Measurements from ENCODE around the gene DNAJB11. TPM values are rescaled to one million over a fixed set of nuclear protein-coding genes. Genes with fewer than 3 reads are reported as not detected.

The DNAJB11 gene
- total RNA-seq, 1 experiment from 2014 or later: 54.3 TPM

DNA sequence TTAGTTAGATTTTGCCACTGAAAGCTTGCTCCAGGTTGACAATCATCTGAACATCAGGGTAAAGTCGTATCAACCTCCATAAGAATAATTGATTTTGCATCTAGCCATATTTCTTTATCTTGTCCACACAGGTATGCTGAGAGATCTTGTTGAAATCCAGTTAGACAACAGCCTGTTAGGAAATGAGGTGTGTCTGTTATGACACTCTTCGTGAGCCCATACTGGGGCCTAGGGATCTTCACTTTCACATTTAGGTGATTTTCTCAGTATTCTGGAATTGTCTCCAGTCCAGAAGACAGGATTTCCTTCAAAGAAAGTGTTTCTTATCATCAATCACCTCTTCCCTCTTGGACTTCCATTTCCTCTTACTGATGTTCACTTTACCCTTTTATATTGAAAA, 18.1 kb downstream of the DNAJB11 start:
- POLR2A ChIA-PET: interaction anchor here (2.8 kb wide), 1 partner anchor 19 kb away, joined by 9 read pairs; the partner anchor contains the start of gene DNAJB11
- Histone ChIP-seq H2AFZ (ENCODE audit: low read depth, low read length, poor library complexity, severe bottlenecking) (peak overlapping the region; percentile 3), H3K27ac (ENCODE audit: low read depth, low read length) (no peak overlapping the region), H3K36me3 (ENCODE audit: control insufficient read depth in 1 of 2, insufficient read depth in 2 of 2, low read length in 2 of 2) (peaks cover 20 to 22% of the 10 kb centered on the region in 2 experiments; a peak in 3 of 4 replicates), H3K4me1 (ENCODE audit: control insufficient read depth in 1 of 2, insufficient read depth in 2 of 2, low read length in 2 of 2) (peaks cover 16 to 24% of the 10 kb centered on the region in 2 experiments), H3K9me2 (ENCODE audit: insufficient read depth) (no peaks in the 10 kb centered on the region), H3K27me3 (ENCODE audit: insufficient read depth, low read length) (no peaks in the 10 kb centered on the region), H3K79me2 (ENCODE audit: insufficient read depth, low read length) (no peaks in the 10 kb centered on the region), H3K9ac (ENCODE audit: low read length) (no peak overlapping the region; the same call in 1 of the 2 replicates), H4K20me1 (ENCODE audit: insufficient read depth) (no peaks in the 10 kb centered on the region), H3K4me2 (ENCODE audit: low read length) (peak overlapping the region; percentile 57), H3K9me3 (ENCODE audit: control insufficient read depth in 1 of 2, insufficient read depth in 1 of 2, low read depth in 1 of 2, low read length in 2 of 2) (no peaks in the 10 kb centered on the region), H3K4me3 (replicated peaks in 1 of 2; ENCODE audit: low read depth in 1 of 2, low read length in 2 of 2) (0 out of 4 replicates have a peak overlapping the region, but pooled peaks of 1 of the 2 experiments have one; percentile 1)
- no TSS peak for BruUV-seq (replicated peaks)
- RAD21 ChIA-PET (ENCODE audit: low non-redundant PET in 1 of 2, low total read pairs in 2 of 2, uncharacterized antibody in 2 of 2, unreplicated experiment in 2 of 2): interaction anchor here in 1 of 2 experiments (0.7 to 0.9 kb wide), 3 partner anchors 28 to 233 kb away, joined by 3 read pairs; partner anchors contain the start of gene EIF4A2
- ATAC-seq: peak; percentile 70
- intact Hi-C loops (cut with micrococcal nuclease): loop anchor here (10.0 kb wide), 1 partner anchor 236 kb away; no protein-coding TSS in a partner anchor
- CTCF ChIA-PET: interaction anchor here (0.9 to 3.0 kb wide), 7 partner anchors 18 to 261 kb away, joined by 3 to 14 read pairs (median 4); partner anchors contain the start of gene DNAJB11
- DNase-seq (ENCODE audit: low read depth, low spot score): no peak
- TF ChIP-seq, protein P1, sequence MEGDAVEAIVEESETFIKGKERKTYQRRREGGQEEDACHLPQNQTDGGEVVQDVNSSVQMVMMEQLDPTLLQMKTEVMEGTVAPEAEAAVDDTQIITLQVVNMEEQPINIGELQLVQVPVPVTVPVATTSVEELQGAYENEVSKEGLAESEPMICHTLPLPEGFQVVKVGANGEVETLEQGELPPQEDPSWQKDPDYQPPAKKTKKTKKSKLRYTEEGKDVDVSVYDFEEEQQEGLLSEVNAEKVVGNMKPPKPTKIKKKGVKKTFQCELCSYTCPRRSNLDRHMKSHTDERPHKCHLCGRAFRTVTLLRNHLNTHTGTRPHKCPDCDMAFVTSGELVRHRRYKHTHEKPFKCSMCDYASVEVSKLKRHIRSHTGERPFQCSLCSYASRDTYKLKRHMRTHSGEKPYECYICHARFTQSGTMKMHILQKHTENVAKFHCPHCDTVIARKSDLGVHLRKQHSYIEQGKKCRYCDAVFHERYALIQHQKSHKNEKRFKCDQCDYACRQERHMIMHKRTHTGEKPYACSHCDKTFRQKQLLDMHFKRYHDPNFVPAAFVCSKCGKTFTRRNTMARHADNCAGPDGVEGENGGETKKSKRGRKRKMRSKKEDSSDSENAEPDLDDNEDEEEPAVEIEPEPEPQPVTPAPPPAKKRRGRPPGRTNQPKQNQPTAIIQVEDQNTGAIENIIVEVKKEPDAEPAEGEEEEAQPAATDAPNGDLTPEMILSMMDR (IDR thresholded peaks at IDR 0.05 in 2 of 3, conservative IDR thresholded peaks at IDR 0.05 in 1 of 3; ENCODE audit: borderline replicate concordance in 1 of 3, insufficient read depth in 1 of 3, low read depth in 2 of 3, low read length in 2 of 3): no peak
- TF ChIP-seq ZFX (IDR thresholded peaks at IDR 0.05): no peak
- no peak for TF ChIP-seq ELF1 (IDR thresholded peaks at IDR 0.05; ENCODE audit: borderline replicate concordance, low read depth)
- no peak; the same call in 1 of the 2 replicates for TF ChIP-seq SP1 (IDR thresholded peaks at IDR 0.05; ENCODE audit: low read depth)
- TF ChIP-seq SRF (IDR thresholded peaks at IDR 0.05; ENCODE audit: low read depth): no peak
- TF ChIP-seq TCF7L2 (IDR thresholded peaks at IDR 0.05; ENCODE audit: borderline replicate concordance, extremely low read depth, insufficient read depth, insufficient read length): no peak
- TF ChIP-seq EGR1 (IDR thresholded peaks at IDR 0.05; ENCODE audit: low read depth): no peak
- TF ChIP-seq, protein P2, sequence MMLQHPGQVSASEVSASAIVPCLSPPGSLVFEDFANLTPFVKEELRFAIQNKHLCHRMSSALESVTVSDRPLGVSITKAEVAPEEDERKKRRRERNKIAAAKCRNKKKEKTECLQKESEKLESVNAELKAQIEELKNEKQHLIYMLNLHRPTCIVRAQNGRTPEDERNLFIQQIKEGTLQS (IDR thresholded peaks at IDR 0.05): no peak
- TF ChIP-seq, protein P3, sequence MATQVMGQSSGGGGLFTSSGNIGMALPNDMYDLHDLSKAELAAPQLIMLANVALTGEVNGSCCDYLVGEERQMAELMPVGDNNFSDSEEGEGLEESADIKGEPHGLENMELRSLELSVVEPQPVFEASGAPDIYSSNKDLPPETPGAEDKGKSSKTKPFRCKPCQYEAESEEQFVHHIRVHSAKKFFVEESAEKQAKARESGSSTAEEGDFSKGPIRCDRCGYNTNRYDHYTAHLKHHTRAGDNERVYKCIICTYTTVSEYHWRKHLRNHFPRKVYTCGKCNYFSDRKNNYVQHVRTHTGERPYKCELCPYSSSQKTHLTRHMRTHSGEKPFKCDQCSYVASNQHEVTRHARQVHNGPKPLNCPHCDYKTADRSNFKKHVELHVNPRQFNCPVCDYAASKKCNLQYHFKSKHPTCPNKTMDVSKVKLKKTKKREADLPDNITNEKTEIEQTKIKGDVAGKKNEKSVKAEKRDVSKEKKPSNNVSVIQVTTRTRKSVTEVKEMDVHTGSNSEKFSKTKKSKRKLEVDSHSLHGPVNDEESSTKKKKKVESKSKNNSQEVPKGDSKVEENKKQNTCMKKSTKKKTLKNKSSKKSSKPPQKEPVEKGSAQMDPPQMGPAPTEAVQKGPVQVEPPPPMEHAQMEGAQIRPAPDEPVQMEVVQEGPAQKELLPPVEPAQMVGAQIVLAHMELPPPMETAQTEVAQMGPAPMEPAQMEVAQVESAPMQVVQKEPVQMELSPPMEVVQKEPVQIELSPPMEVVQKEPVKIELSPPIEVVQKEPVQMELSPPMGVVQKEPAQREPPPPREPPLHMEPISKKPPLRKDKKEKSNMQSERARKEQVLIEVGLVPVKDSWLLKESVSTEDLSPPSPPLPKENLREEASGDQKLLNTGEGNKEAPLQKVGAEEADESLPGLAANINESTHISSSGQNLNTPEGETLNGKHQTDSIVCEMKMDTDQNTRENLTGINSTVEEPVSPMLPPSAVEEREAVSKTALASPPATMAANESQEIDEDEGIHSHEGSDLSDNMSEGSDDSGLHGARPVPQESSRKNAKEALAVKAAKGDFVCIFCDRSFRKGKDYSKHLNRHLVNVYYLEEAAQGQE (IDR thresholded peaks at IDR 0.05; ENCODE audit: low read depth): no peak
- TF ChIP-seq EZH2phosphoT487 (IDR thresholded peaks at IDR 0.05; ENCODE audit: borderline replicate concordance): no peak
- TF ChIP-seq, protein P4, sequence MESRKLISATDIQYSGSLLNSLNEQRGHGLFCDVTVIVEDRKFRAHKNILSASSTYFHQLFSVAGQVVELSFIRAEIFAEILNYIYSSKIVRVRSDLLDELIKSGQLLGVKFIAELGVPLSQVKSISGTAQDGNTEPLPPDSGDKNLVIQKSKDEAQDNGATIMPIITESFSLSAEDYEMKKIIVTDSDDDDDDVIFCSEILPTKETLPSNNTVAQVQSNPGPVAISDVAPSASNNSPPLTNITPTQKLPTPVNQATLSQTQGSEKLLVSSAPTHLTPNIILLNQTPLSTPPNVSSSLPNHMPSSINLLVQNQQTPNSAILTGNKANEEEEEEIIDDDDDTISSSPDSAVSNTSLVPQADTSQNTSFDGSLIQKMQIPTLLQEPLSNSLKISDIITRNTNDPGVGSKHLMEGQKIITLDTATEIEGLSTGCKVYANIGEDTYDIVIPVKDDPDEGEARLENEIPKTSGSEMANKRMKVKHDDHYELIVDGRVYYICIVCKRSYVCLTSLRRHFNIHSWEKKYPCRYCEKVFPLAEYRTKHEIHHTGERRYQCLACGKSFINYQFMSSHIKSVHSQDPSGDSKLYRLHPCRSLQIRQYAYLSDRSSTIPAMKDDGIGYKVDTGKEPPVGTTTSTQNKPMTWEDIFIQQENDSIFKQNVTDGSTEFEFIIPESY (IDR thresholded peaks at IDR 0.05; ENCODE audit: extremely low read depth, insufficient replicate concordance, low read length): no peak
- TF ChIP-seq JUND (IDR thresholded peaks at IDR 0.05): peak; percentile 48
- TF ChIP-seq FOSL1 (IDR thresholded peaks at IDR 0.05; ENCODE audit: low read depth): peak; percentile 39; the same call in 1 of the 2 replicates

Measured in HCT116 (cell line).